IPS-11a (cell line): Measurements from ENCODE around the gene ZNF574.

ENCODE experiments used
- H3K4me3 ChIP-seq: one replicate; pipeline ENCODE4 v1.5.1; 2013; ENCODE audit warnings: low read depth, low read length, control low read depth

ZNF574 gene

GRCh38 chr19:42078538-42079275 is 2.7 kb downstream of the ZNF574 start:
- no peak overlapping the region for H3K4me3 ChIP-seq

- H3K4me3 ChIP-seq = no peak overlapping the region
These were observed 3.3 kb downstream of the ZNF574 start for GRCh38 chr19:42079276-42079669.

GRCh38 chr19:42079886-42080763 is 4.2 kb downstream of the ZNF574 start:
- no peak overlapping the region for H3K4me3 ChIP-seq

- no peak overlapping the region for H3K4me3 ChIP-seq
These were observed 4.9 kb downstream of the ZNF574 start for GRCh38 chr19:42080764-42081375.

- no peak overlapping the region for H3K4me3 ChIP-seq
These were observed 5.7 kb downstream of the ZNF574 start for GRCh38 chr19:42081584-42082203.

- H3K4me3 ChIP-seq = no peak overlapping the region
These were observed 7.6 kb downstream of the ZNF574 start for GRCh38 chr19:42083537-42083936.

- no peak overlapping the region for H3K4me3 ChIP-seq
These were observed 10.3 kb downstream of the ZNF574 start for GRCh38 chr19:42086188-42086736.

- H3K4me3 ChIP-seq = no peak overlapping the region
These were observed 11.0 kb downstream of the ZNF574 start for GRCh38 chr19:42086770-42087550.

- no peak overlapping the region for H3K4me3 ChIP-seq
These were observed 12.7 kb downstream of the ZNF574 start for GRCh38 chr19:42088471-42089190.

GRCh38 chr19:42089191-42089750 is 13.3 kb downstream of the ZNF574 start:
- no peak overlapping the region for H3K4me3 ChIP-seq

- H3K4me3 ChIP-seq = no peak overlapping the region
These were observed 13.8 kb downstream of the ZNF574 start for GRCh38 chr19:42089772-42090171.

- no peak overlapping the region for H3K4me3 ChIP-seq
These were observed 14.7 kb downstream of the ZNF574 start for GRCh38 chr19:42090672-42091071.

GRCh38 chr19:42091300-42091699 is 15.3 kb downstream of the ZNF574 start:
- no peak overlapping the region for H3K4me3 ChIP-seq

- H3K4me3 ChIP-seq = no peak overlapping the region
These were observed 15.8 kb downstream of the ZNF574 start for GRCh38 chr19:42091742-42092141.

- no peak overlapping the region for H3K4me3 ChIP-seq
These were observed 16.4 kb downstream of the ZNF574 start for GRCh38 chr19:42092350-42092749.

- no peak overlapping the region for H3K4me3 ChIP-seq
These were observed 17.5 kb downstream of the ZNF574 start for GRCh38 chr19:42093505-42093904.

- no peak overlapping the region for H3K4me3 ChIP-seq
These were observed 18.0 kb downstream of the ZNF574 start for GRCh38 chr19:42093926-42094325.

- no peak overlapping the region for H3K4me3 ChIP-seq
These were observed 19.3 kb downstream of the ZNF574 start for GRCh38 chr19:42095142-42095813.

- H3K4me3 ChIP-seq = peak overlapping the region; percentile 13
These were observed 19.9 kb downstream of the ZNF574 start for GRCh38 chr19:42095814-42096230.
